ENCODE measurements around the gene GGT5.

Gene GGT5

DNA sequence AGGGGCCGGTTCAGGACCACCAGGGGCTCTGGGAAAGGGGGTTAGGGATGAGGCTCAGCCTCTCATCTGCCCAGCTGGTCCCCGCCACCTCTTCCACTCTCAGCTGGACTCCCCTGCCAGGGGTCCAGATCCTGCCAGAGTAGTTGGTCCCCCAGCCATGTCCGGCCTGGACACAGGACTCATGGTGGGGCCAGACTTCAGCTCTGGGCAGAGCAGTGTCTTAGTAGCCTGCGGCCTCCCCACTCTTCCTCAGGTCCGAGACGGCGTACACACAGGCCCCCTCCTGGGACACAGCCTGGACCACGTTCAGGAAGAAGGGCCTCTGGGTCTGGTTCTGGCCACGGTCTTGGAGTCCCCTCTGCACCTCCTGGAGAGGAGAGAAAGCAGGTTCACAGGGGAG is 25.1 kb downstream of the GGT5 start:
- Histone ChIP-seq H2AFZ (ENCODE audit: low read length) (no peak overlapping the region), H4K20me1 (ENCODE audit: insufficient read depth, low read length) (no peaks in the 10 kb centered on the region), H3K9ac (ENCODE audit: low read length) (no peak overlapping the region), H3K9me3 (replicated peaks; ENCODE audit: insufficient read depth, low read length) (no peaks in the 10 kb centered on the region), H3K79me2 (ENCODE audit: low read length) (no peaks in the 10 kb centered on the region), H3K9me2 (replicated peaks; ENCODE audit: insufficient read depth, low read length) (no peaks in the 10 kb centered on the region), H3K27ac (ENCODE audit: low read length) (no peak overlapping the region), H3K27me3 (replicated peaks; ENCODE audit: insufficient read depth, low read length) (no peaks in the 10 kb centered on the region), H3K4me1 (ENCODE audit: low read length) (no peaks in the 10 kb centered on the region), H3K4me2 (ENCODE audit: low read depth, low read length) (no peak overlapping the region), H3K36me3 (replicated peaks; ENCODE audit: insufficient read depth, low read length) (no peaks in the 10 kb centered on the region), H3K4me3 (ENCODE audit: low read length) (no peak overlapping the region), H3F3A (ENCODE audit: insufficient read depth, low read length) (no peaks in the 10 kb centered on the region)
- DNase-seq = no peak
- no peak for TF ChIP-seq EZH2 (optimal IDR thresholded peaks at IDR 0.05; ENCODE audit: low read depth, low read length)
- TF ChIP-seq EZH2phosphoT487 (IDR thresholded peaks at IDR 0.05; ENCODE audit: low read length) = no peak
- TF ChIP-seq, protein P1, sequence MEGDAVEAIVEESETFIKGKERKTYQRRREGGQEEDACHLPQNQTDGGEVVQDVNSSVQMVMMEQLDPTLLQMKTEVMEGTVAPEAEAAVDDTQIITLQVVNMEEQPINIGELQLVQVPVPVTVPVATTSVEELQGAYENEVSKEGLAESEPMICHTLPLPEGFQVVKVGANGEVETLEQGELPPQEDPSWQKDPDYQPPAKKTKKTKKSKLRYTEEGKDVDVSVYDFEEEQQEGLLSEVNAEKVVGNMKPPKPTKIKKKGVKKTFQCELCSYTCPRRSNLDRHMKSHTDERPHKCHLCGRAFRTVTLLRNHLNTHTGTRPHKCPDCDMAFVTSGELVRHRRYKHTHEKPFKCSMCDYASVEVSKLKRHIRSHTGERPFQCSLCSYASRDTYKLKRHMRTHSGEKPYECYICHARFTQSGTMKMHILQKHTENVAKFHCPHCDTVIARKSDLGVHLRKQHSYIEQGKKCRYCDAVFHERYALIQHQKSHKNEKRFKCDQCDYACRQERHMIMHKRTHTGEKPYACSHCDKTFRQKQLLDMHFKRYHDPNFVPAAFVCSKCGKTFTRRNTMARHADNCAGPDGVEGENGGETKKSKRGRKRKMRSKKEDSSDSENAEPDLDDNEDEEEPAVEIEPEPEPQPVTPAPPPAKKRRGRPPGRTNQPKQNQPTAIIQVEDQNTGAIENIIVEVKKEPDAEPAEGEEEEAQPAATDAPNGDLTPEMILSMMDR (IDR thresholded peaks at IDR 0.05; ENCODE audit: low read length) = no peak

DNA sequence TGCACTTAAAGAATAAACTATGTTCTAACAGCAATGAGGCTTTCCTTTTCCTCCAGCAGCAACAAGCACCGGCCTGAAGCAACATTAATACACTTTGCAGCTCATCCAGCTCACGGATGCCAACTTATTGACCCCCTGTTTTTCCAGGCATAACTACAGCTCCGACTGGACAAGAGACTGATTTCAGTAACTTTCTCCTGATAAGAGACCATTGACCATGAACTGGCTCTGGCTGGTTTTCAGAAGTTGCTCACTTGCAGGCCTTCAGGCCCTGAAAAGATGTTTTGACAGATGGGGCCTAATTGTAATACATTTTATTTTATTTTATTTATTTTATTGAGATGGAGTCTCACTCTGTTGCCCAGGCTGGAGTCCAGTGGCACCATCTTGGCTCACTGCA is 27.5 kb downstream of the GGT5 start:
- TF ChIP-seq, protein P1 (IDR thresholded peaks at IDR 0.05; ENCODE audit: low read length) = no peak
- no peak for TF ChIP-seq EZH2 (optimal IDR thresholded peaks at IDR 0.05; ENCODE audit: low read depth, low read length)
- TF ChIP-seq EZH2phosphoT487 (IDR thresholded peaks at IDR 0.05; ENCODE audit: low read length) = no peak
- Histone ChIP-seq H3K27me3 (replicated peaks; ENCODE audit: insufficient read depth, low read length) (no peaks in the 10 kb centered on the region), H3K4me3 (ENCODE audit: low read length) (no peak overlapping the region), H3K4me2 (ENCODE audit: low read depth, low read length) (no peak overlapping the region), H3F3A (ENCODE audit: insufficient read depth, low read length) (no peaks in the 10 kb centered on the region), H3K36me3 (replicated peaks; ENCODE audit: insufficient read depth, low read length) (no peaks in the 10 kb centered on the region), H3K27ac (ENCODE audit: low read length) (no peak overlapping the region), H3K4me1 (ENCODE audit: low read length) (no peaks in the 10 kb centered on the region), H3K9me3 (replicated peaks; ENCODE audit: insufficient read depth, low read length) (no peaks in the 10 kb centered on the region), H3K79me2 (ENCODE audit: low read length) (no peaks in the 10 kb centered on the region), H4K20me1 (ENCODE audit: insufficient read depth, low read length) (no peaks in the 10 kb centered on the region), H2AFZ (ENCODE audit: low read length) (no peak overlapping the region), H3K9me2 (replicated peaks; ENCODE audit: insufficient read depth, low read length) (no peaks in the 10 kb centered on the region), H3K9ac (ENCODE audit: low read length) (no peak overlapping the region)
- DNase-seq = no peak

DNA sequence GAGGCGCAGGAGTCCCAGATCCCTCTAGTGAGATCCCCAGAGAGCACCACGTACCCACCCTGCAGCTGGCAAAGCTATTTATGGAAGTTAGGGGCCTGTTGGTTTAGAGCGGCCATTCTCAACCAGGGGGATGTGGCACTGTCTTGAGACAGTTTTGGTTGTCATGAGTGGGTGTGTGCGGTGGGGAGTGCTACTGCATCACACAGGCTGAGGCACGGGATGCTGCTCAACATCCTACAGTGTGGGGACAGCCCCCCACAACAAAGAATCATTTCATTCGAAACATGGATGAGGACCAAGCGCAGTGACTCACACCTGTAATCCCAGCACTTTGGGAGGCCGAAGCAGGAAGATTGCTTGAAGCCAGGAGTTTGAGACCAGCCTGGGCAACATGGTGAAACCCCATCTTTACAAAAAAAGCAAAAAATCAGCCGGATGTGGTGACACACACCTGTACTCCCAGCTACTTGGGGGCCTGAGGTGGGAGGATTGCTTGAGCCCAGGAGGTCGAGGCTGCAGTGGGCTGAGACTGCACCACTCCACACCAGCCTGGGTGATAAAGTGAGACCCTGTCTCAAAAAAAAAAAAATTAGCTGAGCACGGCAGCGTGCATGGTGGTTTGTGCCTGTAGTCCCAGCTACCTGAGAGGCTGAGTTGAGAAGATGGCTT is 28.2 kb downstream of the GGT5 start:
- Histone ChIP-seq H3K4me2 (ENCODE audit: low read depth, low read length) (no peak overlapping the region), H3K27ac (ENCODE audit: low read length) (no peak overlapping the region)

More for the DNA sequence above, 28.2 kb downstream of the GGT5 start:
- H3K27me3 ChIP-seq (replicated peaks; ENCODE audit: insufficient read depth, low read length) = no peaks in the 10 kb centered on the region
- no peaks in the 10 kb centered on the region for H3K9me2 ChIP-seq (replicated peaks; ENCODE audit: insufficient read depth, low read length)
- H3K4me3 ChIP-seq (ENCODE audit: low read length) = no peak overlapping the region
- no peak overlapping the region for H3K9ac ChIP-seq (ENCODE audit: low read length)
- no peaks in the 10 kb centered on the region for H3F3A ChIP-seq (ENCODE audit: insufficient read depth, low read length)
- TF ChIP-seq EZH2 (optimal IDR thresholded peaks at IDR 0.05; ENCODE audit: low read depth, low read length) (no peak), EZH2phosphoT487 (IDR thresholded peaks at IDR 0.05; ENCODE audit: low read length) (no peak)
- TF ChIP-seq, protein P1 (IDR thresholded peaks at IDR 0.05; ENCODE audit: low read length) = no peak
- H3K79me2 ChIP-seq (ENCODE audit: low read length) = no peaks in the 10 kb centered on the region
- no peaks in the 10 kb centered on the region for H4K20me1 ChIP-seq (ENCODE audit: insufficient read depth, low read length)
- H3K4me1 ChIP-seq (ENCODE audit: low read length) = no peaks in the 10 kb centered on the region
- DNase-seq = no peak
- no peaks in the 10 kb centered on the region for H3K36me3 ChIP-seq (replicated peaks; ENCODE audit: insufficient read depth, low read length)
- H3K9me3 ChIP-seq (replicated peaks; ENCODE audit: insufficient read depth, low read length) = no peaks in the 10 kb centered on the region
- no peak overlapping the region for H2AFZ ChIP-seq (ENCODE audit: low read length)

All from MM.1S (cell line).